Uterus (tissue), 2 donors: Measurements from ENCODE around the gene PXMP4.

ENCODE experiments used
- POLR2A ChIP-seq, 2 donors: fragments of 450-650 bp; IDR thresholded peaks; one replicate each; pipeline ENCODE4 v1.6.1; 2016; ENCODE audit warnings: antibody characterized with exemption in 2 of 2, mild to moderate bottlenecking in 1 of 2, moderate library complexity in 1 of 2
- TF ChIP-seq, protein P1 (sequence below), 4 experiments: fragments of 200-600 bp in 2 of 4; fragments of 450-650 bp in 2 of 4; sonication (generic) in 2 of 4; IDR thresholded peaks; one replicate each; pipeline ENCODE4 v1.5.1; 2016 to 2019; ENCODE audit warnings: antibody characterized with exemption in 4 of 4, mild to moderate bottlenecking in 2 of 4, moderate library complexity in 1 of 4

- TF ChIP-seq, protein P1, sequence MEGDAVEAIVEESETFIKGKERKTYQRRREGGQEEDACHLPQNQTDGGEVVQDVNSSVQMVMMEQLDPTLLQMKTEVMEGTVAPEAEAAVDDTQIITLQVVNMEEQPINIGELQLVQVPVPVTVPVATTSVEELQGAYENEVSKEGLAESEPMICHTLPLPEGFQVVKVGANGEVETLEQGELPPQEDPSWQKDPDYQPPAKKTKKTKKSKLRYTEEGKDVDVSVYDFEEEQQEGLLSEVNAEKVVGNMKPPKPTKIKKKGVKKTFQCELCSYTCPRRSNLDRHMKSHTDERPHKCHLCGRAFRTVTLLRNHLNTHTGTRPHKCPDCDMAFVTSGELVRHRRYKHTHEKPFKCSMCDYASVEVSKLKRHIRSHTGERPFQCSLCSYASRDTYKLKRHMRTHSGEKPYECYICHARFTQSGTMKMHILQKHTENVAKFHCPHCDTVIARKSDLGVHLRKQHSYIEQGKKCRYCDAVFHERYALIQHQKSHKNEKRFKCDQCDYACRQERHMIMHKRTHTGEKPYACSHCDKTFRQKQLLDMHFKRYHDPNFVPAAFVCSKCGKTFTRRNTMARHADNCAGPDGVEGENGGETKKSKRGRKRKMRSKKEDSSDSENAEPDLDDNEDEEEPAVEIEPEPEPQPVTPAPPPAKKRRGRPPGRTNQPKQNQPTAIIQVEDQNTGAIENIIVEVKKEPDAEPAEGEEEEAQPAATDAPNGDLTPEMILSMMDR (IDR thresholded peaks at IDR 0.05), result no peak
- no peak for TF ChIP-seq POLR2A (IDR thresholded peaks at IDR 0.05)
These were observed 38.8 kb downstream of the PXMP4 start for GRCh38 chr20:33681288-33681687.
